ENCODE measurements around the gene EGFL8.

DNA sequence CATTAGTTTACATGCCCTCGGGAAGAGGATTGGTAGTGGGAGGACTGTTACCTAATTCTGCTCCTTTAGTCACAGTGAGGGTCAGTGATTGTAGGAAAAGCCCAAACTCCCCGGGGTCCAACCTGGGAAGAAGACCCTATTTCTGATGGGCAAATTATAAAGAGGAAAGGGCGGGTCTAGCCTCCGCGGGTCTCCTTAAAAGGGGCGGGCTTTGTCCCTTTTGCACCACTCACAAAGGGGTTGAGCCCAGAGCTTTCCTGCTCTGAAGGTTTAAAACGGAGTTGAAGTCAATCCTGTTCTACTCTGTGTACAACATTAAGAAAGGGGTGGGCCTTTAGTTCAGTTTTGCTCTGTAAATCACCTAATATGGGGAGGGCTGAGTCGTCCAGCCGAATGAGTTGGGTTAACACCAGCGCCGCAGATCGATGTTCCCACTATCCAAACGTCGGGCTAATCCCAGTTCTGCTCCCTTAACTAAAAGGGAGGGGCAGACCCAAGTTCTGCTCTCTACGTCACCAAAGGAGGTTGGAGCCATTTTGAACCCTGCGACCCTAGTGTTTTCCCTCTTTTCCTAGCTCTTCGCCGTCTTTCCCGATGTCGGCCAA is 12.9 kb downstream of the EGFL8 start:
- TF ChIP-seq POLR2A (IDR thresholded peaks at IDR 0.05): peak; percentile 7 to 38
- TF ChIP-seq, protein P1, sequence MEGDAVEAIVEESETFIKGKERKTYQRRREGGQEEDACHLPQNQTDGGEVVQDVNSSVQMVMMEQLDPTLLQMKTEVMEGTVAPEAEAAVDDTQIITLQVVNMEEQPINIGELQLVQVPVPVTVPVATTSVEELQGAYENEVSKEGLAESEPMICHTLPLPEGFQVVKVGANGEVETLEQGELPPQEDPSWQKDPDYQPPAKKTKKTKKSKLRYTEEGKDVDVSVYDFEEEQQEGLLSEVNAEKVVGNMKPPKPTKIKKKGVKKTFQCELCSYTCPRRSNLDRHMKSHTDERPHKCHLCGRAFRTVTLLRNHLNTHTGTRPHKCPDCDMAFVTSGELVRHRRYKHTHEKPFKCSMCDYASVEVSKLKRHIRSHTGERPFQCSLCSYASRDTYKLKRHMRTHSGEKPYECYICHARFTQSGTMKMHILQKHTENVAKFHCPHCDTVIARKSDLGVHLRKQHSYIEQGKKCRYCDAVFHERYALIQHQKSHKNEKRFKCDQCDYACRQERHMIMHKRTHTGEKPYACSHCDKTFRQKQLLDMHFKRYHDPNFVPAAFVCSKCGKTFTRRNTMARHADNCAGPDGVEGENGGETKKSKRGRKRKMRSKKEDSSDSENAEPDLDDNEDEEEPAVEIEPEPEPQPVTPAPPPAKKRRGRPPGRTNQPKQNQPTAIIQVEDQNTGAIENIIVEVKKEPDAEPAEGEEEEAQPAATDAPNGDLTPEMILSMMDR (IDR thresholded peaks at IDR 0.05): no peak

Data from tibial nerve (tissue), 3 donors.